ENCODE data around the gene RNF167. TPM values are rescaled to one million over a fixed set of nuclear protein-coding genes. Genes with fewer than 3 reads are reported as not detected.
A peak's percentile ranks its signal among the peaks of the same experiment; 100 is the strongest.

RNF167 gene
- total and polyA plus RNA-seq, 2 of the 8 experiments (the other 6 are each of a cell fraction or from before 2014, with no cell fraction given) = 140 to 281 TPM

DNA sequence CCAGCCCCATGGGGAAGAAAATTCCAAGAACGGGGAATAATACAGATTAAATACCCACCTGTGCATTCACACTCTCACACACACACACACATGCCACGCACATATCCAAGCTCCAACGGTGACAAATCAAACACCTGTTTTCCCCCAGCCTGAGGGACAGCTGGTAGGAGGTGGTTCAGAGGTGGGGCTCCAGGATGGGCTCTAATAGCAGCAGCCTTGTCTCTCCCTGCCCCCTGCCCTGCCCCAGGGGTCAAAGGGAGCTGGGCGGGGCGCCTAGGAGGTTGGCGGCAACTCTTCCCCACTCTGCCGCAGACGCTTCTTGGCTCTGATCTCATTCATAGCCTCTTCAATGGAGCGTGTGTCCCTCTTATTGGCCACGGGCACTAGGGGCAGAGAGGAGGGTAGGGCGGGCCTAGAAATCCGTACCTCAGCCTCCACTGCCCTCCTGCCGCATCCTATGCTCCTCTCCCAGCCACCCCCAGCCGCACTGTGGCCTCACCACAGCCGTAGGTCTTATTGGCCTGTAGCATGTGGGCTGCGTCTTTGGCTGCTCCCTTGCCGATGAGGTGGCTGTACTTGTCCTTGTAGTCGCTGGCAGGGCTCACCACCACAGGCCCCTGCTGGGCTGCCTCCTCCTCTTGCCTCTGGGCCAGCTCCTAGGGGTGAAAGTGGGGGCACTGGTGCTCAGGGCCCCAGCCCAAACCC is 19.3 kb downstream of the RNF167 start:
- Histone ChIP-seq H3K4ac (replicated peaks; ENCODE audit: insufficient read length, low read depth, low read length) (no peak overlapping the region), H2BK20ac (ENCODE audit: low read length) (no peak overlapping the region), H4K91ac (replicated peaks; ENCODE audit: insufficient read length, low read length) (no peak overlapping the region), H3K27me3 (replicated peaks in 1 of 4; ENCODE audit: control insufficient read depth in 3 of 4, extremely low read depth in 1 of 4, insufficient read depth in 3 of 4, low read length in 3 of 4) (no peaks in the 10 kb centered on the region), H2BK15ac (ENCODE audit: low read length) (no peak overlapping the region), H3K4me1 (replicated peaks in 1 of 4; ENCODE audit: control insufficient read depth in 3 of 4, insufficient read depth in 4 of 4, low read length in 3 of 4) (peaks cover 0 to 10% (median 4%) of the 10 kb centered on the region in 4 experiments; a peak in 4 of 7 replicates), H3K36me3 (ENCODE audit: control insufficient read depth in 2 of 4, insufficient read depth in 4 of 4, low read length in 3 of 4) (peaks cover 0 to 2% (median 0%) of the 10 kb centered on the region in 4 experiments; a peak in 2 of 8 replicates), H3K23me2 (ENCODE audit: low read depth, low read length) (no peaks in the 10 kb centered on the region), H3K23ac (ENCODE audit: insufficient read length) (no peak overlapping the region), H3K79me2 (ENCODE audit: control insufficient read depth in 1 of 2, insufficient read depth in 2 of 2, low read length in 2 of 2) (no peaks in the 10 kb centered on the region), H4K8ac (ENCODE audit: extremely low read depth, insufficient read depth, low read length) (no peak overlapping the region), H3K9ac (replicated peaks in 1 of 4; ENCODE audit: extremely low read depth in 1 of 4, low read depth in 3 of 4, low read length in 3 of 4) (no peak overlapping the region), H2BK5ac (ENCODE audit: low read depth, low read length) (0 out of 2 replicates have a peak overlapping the region, but pooled peaks have one; percentile 60), H3K9me3 (ENCODE audit: insufficient read depth in 2 of 2, low read depth in 1 of 2, low read length in 1 of 2) (no peaks in the 10 kb centered on the region), H2AFZ (ENCODE audit: low read length) (no peak overlapping the region), H3K4me3 (ENCODE audit: extremely low read depth in 1 of 4, insufficient read depth in 2 of 4, low read depth in 3 of 4, low read length in 4 of 4) (no peak overlapping the region), H3K79me1 (ENCODE audit: low read depth, low read length) (0 out of 2 replicates have a peak, but pooled peaks cover 2% of the 10 kb centered on the region), H3K14ac (ENCODE audit: insufficient read length) (no peak overlapping the region), H2BK120ac (replicated peaks; ENCODE audit: low read depth, low read length) (no peak overlapping the region), H3K4me2 (ENCODE audit: insufficient read depth in 1 of 2, low read depth in 2 of 2, low read length in 2 of 2) (no peak overlapping the region), H4K20me1 (replicated peaks in 1 of 2; ENCODE audit: control insufficient read depth in 1 of 2, insufficient read depth in 2 of 2, low read length in 2 of 2) (peaks cover 0 to 3% of the 10 kb centered on the region in 2 experiments), H3K27ac (ENCODE audit: low read depth, low read length) (no peak overlapping the region), H2AK5ac (ENCODE audit: low read depth, low read length) (no peak overlapping the region), H2BK12ac (ENCODE audit: low read depth, low read length) (peak overlapping the region; percentile 60; the same call in 1 of the 2 replicates), H3K18ac (ENCODE audit: extremely low read depth, low read length) (no peak overlapping the region), H3K56ac (replicated peaks; ENCODE audit: insufficient read length, low read depth, low read length) (no peak overlapping the region), H4K5ac (ENCODE audit: insufficient read length, low read depth, low read length) (no peak overlapping the region)
- POLR2A ChIA-PET (ENCODE audit: partially characterized antibody) = interaction anchor here (0.6 to 32.4 kb wide), 5 partner anchors 1 to 256 kb away, joined by 3 to 987 read pairs (median 4); partner anchors contain the start of genes ENO3, PFN1, RNF167 and SLC25A11
- DNase-seq (ENCODE audit: low read depth in 1 of 2, low spot score in 2 of 2) = no peak
- FAIRE-seq = no peak
- CTCF ChIA-PET (ENCODE audit: partially characterized antibody) = interaction anchor here (1.3 kb wide), 1 partner anchor 19 kb away, joined by 4 read pairs; no protein-coding TSS in a partner anchor
- 87% methylated on average over 16 of the region's 18 CpGs; no CpG with 5 or more reads in 1 of the 2 experiments for WGBS, 2 experiments (ENCODE audit: extremely low coverage in 1 of 2, insufficient coverage in 1 of 2, insufficient read length in 1 of 2, insufficient replicate concordance in 2 of 2, low coverage in 1 of 2, low lambda C conversion rate in 2 of 2, missing lambda C conversion rate in 1 of 2)
- TF ChIP-seq SIRT6 (IDR thresholded peaks at IDR 0.05; ENCODE audit: low read length) (no peak), YY1 (IDR thresholded peaks at IDR 0.05; ENCODE audit: low read depth, low read length) (no peak), GABPA (IDR thresholded peaks at IDR 0.05; ENCODE audit: borderline replicate concordance, insufficient read depth, low read length) (no peak), HDAC6 (IDR thresholded peaks at IDR 0.05; ENCODE audit: low read depth, low read length) (no peak), KDM5A (IDR thresholded peaks at IDR 0.05; ENCODE audit: low read length) (no peak), CBX5 (IDR thresholded peaks at IDR 0.05; ENCODE audit: low read depth, low read length) (no peak)
